ENCODE data around the gene HIVEP2.

DNA sequence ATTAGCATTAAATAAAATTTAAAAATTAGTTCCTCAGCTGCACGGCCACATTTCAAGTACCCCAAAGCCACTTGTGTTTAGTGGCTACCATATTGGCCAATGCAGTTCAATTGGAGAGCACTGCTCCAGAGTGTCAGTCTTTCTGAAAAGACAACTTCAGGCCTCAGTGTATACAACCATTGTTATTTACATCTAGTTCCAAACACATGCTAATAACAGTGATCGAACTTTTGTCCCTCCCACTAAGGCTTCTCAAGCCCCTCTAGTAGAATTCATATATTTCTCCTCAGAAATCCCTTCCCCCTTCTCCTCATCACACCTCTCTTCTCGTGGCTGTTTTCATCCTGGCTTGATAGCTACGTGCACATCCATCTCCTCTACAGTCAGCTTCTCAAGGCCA lies 32.9 kb downstream of the HIVEP2 start:
- TF ChIP-seq POLR2AphosphoS5 (IDR thresholded peaks at IDR 0.05; ENCODE audit: low read depth, low read length), result no peak
- no peak for TF ChIP-seq TAF1 (IDR thresholded peaks at IDR 0.05; ENCODE audit: low read depth, low read length)
- TF ChIP-seq POU2F2 (IDR thresholded peaks at IDR 0.05; ENCODE audit: low read depth, low read length), result no peak
- TF ChIP-seq POLR2A (IDR thresholded peaks at IDR 0.05; ENCODE audit: low read depth, low read length), result no peak
- no peak for TF ChIP-seq SPI1 (IDR thresholded peaks at IDR 0.05; ENCODE audit: low read depth, low read length)

Measured in GM12891 (cell line).